KBM-7 (cell line): ENCODE measurements around the gene FEM1C.
A peak's percentile ranks its signal among the peaks of the same experiment; 100 is the strongest.

Experiments used
- DNase-seq: peaks from one replicate; pipeline ENCODE4 v3.0.0-alpha.2; 2015
- in situ Hi-C: fragments of 300-500 bp; cut with MboI; formaldehyde crosslinking; loops from 2 replicates; pipeline ENCODE4 v1.14.3; 2020; ENCODE audit warnings: low sequenced_read_pairs, low pct_unique_long_range_greater_than_20kb, mixed read lengths

FEM1C gene

DNA sequence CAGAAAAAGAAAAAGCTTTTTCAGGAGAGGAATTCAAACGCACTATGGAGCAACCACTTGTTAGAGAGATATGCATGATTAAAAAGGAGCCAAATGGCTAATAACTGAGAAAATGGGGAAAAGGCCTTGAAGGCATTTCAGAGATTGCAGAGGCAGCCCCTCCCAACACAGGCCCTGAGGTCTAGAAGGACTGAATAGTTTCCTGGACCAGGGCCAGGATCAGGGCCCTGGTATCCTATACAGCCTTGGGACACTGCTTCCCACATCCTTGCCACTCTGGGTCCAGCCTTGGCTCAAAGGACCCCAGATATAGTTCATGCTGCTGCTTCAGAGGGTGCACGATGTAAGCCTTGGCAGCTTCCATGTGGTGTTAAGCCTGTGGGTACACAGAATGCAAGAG lies 20.7 kb upstream of the FEM1C start:
- in situ Hi-C loops = loop anchor here (25.0 kb wide), 1 partner anchor 253 kb away; no protein-coding TSS in a partner anchor
- DNase-seq = no peak

DNA sequence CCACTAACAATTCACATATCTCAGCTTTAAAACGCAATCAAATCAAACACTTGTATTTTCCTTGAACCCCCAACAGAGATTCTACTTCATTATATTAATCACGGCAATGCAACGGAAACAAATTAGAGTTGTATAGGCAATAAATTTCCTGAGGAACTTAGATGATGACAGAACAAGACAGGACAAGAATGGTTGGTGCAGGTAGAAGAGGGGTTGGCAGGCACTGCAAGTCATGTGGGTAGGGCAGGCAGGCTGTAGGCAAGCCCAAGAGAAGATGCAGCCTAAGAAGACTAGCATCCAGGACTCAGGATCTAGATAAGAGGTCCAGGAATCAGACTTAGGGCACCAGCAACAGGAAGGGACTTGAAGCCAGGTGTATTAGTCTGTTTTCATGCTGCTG lies 16.6 kb upstream of the FEM1C start:
- in situ Hi-C loops = loop anchor here (25.0 kb wide), 1 partner anchor 249 kb away; no protein-coding TSS in a partner anchor
- no peak for DNase-seq

DNA sequence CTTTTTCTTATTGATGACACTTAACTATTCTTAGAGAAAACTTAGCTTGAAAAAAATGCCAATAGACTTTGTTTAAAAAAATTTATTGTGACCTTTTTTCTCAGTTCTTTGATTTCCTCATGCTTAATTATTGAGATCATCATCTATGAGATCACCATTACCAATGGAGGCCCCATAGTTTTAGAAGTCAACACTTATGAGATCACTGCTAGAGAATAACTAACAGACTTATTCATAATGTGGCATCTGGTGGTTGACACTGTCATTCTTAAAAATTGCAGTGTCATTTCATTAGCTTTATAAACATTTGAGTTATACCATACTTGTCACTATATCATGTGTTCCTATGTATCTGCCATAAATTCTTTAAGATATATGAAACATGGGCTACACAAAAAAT lies 14.9 kb upstream of the FEM1C start:
- DNase-seq = no peak
- in situ Hi-C loops = loop anchor here (25.0 kb wide), 1 partner anchor 247 kb away; no protein-coding TSS in a partner anchor

DNA sequence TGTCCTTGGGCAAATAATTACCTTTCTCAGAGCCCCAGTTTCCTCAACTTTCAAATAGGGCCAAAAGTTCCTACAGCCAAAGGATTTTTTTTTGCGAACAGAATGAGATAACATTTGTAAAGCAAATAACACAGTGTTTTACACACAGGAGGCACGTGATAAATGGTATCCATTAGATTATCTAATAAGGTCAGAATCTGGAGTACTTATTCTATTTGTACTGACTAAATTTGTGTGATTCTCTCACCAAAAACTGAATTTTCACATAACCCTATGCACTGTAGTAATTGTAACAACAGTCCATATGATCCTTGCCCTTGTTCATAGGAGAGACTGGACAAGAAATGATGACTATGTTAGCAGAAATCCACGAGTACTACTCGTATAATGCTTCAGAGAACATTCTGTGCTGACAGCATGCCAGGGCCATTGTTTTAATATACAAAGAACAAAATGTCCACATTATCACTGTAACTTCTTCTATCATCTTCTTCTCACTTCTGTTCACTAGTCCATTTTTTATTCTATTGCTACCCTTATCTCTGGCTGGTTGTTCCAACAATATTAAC lies 13.9 kb upstream of the FEM1C start:
- in situ Hi-C loops = loop anchor here (25.0 kb wide), 1 partner anchor 246 kb away; no protein-coding TSS in a partner anchor
- DNase-seq = no peak

DNA sequence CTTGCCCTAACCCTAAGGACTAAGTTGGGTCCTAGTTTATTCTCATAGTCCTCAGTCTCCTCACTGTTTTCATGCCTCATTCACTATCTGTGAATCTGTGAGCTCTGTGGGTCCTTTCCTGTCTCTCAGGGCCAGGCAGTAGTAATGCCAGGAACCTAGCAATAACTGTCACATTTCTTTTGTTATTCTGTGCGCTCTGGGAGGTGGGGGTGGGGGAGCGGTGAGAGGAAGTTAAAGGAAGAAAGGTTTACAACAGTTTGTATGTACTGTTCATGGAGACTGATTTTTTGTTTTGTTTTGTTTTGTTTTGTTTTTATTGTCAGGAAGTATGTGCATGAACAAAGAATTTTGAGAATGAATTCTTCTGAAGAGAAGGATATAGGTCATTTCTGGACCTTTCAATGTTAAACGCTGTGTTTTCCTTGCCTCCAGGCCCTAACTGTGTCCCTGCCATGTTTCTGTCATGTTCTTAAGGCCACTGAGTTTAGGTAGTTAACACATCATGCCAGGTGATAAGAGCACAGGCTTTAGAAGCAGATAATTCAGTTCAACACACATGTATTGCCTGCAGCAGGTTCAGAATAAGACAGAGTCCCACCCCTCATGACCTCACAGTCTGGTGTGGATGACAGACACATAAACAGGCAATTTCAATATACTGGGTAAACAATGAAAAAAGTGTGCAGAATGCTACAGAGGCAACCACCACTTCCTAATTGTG lies 13.3 kb upstream of the FEM1C start:
- peak; percentile 71 for DNase-seq
- in situ Hi-C loops = loop anchor here (25.0 kb wide), 1 partner anchor 246 kb away; no protein-coding TSS in a partner anchor

DNA sequence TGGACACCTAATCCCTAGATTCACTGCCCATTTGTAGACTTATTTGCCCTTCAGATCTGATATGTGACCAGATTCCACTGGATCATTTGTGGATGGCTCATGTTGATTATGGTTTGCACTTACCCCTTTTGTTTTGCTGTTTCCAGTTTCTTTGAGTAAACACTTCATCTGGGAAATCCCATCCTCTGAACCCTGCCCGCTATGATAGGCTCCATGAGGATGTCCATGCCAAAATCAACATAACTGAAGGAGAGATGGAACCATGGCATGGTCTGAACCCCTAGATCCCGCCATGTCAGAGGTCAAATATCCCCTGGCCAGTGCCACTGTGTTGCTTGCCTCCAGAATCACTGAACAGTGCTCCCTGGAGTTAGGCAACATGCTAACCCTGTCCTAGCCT lies 11.7 kb upstream of the FEM1C start:
- DNase-seq = no peak
- in situ Hi-C loops = loop anchor here (25.0 kb wide), 1 partner anchor 244 kb away; no protein-coding TSS in a partner anchor

DNA sequence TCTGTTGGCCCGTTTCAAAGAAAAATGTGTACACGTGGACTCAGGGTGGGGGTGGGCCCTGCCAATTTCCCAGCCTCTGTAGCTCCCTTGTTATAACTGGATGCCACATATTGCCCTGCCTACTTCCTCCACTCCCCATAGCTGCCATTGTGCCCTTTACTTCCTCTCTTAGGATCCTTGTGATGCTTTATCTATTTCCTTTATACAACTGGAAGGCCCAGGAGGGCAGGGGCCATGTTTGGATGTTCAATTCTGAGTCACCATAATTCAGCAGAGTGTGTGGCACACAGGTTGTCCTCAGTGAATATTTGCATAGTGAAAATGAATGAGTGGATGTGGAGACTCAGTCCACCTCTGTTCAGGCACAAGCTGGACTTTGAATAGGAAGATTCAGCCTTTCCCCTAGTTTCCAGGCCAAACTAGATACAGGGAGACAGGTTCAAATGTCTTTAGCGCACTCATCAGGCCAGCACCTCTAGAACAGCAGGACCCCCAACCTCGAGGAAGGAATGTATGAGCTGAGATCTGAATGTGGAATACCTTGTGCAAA lies 10.6 kb upstream of the FEM1C start:
- DNase-seq = no peak
- in situ Hi-C loops = loop anchor here (25.0 kb wide), 1 partner anchor 243 kb away; no protein-coding TSS in a partner anchor

DNA sequence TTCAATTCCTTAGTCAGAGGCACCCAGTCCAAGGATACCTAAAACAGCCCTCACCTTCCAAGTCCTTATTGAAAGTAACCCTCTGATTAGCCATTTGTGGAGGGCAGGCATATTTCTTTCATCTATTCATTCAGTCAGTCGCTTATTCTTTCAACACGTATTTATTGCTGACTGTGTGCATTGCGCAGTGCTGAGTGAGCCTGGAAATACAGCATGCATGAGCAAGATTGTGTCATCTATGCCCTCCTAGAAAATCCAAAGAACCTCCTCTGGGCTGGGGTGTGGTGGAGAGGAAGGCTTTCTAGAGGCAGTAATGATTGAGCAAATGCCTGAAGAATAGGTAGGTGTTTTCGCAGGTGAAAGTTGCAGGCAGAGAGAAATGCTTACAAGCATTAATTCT lies 8.5 kb upstream of the FEM1C start:
- in situ Hi-C loops = loop anchor here (25.0 kb wide), 1 partner anchor 241 kb away; no protein-coding TSS in a partner anchor
- no peak for DNase-seq

DNA sequence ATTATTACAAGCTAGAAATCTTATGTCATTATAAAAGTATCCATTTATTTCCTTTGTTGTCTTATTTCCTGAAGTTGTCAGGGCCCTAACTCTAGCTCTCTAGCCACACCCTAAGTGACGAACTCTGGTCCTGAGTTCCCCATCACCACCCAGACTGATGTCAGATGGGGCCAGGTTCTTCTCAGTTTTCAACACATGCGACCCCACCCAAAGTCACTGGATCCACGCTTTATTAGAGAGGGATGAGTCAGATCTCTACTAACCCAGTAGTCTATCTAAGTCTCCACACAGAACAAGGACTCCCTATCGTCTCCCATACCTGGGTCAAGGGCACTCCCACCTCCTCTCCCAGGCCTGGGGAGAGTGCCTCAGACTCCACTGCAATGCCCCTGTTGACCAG lies 6.8 kb upstream of the FEM1C start:
- no peak for DNase-seq
- in situ Hi-C loops = loop anchor here (25.0 kb wide), 1 partner anchor 239 kb away; no protein-coding TSS in a partner anchor

DNA sequence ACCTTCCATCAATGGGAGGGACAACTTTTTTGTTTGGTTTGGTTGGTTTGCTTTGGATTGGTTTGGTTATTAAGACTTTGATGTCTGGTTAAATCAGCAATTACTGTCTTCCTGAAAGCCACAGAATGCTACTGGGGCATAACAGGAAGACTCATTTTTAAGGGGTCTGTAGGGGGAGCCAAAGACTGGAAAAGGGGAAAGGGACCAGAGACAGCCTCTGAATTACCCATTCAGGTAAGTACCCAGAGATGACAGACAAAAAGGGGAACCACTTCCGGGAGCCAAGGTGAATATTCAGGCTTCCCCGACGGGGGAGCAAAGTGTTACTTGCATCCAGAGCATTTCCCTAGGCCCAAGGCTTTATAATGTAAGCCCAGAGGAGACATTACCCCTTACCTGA lies 4.6 kb upstream of the FEM1C start:
- peak; percentile 69 for DNase-seq
- in situ Hi-C loops = no loop called here

DNA sequence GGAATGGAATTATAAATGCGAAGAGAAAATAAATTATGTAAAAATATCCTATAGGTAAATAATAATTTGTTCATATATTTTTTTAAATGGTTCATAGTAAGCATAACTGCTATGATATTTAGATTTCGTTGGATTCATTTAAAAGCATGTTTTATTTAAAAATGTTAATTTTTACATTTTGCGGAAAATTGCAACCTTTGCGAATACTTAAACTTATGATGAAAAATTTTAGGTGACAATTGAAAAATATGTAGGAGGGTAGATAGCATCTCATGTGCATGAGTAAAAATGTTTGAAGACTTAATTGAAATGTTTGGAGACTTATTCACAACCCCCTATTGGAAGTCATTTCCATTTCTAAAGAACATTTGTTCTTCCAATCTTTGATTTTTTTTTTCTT lies 4.1 kb upstream of the FEM1C start:
- in situ Hi-C loops = no loop called here
- DNase-seq = no peak

DNA sequence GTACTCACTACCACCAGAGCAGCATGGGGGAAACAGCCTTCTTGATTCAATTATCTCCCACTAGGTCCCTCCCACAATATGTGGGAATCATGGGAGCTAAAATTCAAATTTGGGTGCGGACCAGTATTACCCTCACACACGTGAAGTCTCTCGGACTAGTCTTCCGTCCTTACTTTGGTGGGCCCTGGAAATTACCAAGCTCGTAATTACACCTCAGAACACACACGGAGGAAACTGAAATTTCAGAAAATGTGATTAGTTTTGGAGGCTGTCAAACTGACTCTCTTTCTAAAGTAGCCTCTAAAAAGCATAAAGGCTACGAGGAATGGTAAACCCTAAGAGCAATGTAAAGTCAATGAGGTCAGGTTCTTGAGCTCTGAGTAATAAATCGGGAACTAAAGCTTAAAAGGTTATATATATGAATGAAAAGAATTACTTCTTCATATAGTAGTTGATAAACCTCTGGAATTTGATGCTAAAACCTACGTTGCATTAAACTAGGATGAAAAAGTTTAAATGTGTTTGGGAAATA lies 842 bp upstream of the FEM1C start:
- in situ Hi-C loops = no loop called here
- no peak for DNase-seq

DNA sequence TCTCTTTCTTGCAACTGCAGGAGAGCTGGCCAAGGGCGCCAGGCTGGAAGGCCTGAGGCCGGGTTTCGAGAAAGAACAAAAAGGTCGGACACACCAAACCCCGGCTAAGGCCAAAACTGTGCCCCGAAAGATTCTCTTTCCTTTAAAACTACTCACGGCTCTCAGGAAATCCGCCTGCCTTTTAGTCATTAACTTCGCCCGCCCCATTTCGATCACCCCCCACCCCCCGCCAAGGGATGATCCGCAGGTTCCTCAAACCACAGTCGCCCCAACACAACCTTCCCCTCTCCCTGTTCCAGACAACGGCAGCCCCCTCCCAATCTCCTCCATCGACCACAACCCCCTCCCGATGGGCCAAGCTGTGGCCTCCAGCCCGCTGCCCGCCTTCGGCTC lies 536 bp downstream of the FEM1C start:
- peak; percentile 66 for DNase-seq
- in situ Hi-C loops = no loop called here

DNA sequence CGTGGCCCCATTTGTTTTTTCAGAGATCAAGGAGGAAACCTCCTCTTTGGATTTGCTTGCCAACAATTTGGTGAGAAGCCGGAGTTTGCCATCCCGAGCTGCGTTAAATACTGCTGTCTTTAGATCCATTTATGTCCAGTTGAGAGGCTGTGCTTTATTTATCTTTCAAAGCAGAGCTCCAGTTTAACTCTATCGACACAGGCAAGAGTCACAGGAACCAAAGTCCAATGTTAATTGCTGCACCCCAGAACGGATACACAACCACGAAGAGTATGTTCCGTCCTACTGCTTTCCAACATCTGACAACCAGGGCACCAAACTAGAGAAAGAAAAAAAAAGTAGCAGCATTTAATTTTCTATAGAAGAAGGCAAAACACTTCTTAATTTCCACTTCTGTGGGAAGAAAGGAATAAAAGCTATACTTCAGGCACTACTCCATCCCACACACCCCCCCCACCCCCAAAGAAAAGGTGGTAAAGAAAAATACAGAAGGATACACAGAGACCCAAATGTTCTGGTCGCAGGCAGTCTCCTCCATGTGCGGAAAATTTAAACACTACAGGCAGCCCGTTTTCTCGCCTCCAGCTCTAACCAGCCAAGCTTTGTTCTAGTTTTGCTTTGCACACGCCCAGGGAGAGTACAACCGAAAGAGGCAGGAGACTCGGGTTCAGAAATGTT lies 1.1 kb downstream of the FEM1C start:
- DNase-seq = peak; percentile 61

DNA sequence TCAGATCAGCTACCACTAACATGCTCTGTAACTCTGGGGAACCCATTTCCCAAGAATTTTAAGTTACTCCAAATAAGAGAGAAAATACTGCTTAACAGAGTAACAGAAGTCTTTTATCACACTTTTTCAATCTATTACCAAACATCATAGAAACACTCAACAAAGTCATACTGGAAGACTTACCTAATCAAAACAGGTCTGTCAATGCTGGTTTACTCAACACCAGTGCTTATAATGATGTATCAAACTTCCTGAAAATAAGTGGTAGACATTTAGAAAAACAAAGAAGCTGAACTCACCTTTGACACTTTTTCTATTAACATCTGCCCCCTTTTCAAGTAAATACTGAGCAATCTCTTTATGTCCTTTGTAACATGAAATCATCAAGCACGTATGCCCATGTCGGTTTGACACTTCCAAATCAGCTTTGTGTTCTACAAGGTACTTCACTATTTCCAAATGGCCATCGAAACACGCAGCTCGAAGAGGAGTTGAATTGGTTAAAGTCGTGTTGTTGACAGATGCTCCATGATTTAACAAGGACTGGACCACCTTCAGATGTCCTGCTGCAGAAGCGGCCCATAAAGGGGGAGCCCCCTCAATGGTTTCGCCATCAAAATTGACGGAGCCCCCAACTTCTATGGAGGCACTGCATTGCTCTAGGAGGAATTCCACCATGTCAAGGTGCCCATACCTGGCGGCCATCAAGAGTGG lies 1.8 kb downstream of the FEM1C start:
- in situ Hi-C loops = no loop called here
- DNase-seq = no peak

More for the DNA sequence above, 1.1 kb downstream of the FEM1C start:
- in situ Hi-C loops = no loop called here

DNA sequence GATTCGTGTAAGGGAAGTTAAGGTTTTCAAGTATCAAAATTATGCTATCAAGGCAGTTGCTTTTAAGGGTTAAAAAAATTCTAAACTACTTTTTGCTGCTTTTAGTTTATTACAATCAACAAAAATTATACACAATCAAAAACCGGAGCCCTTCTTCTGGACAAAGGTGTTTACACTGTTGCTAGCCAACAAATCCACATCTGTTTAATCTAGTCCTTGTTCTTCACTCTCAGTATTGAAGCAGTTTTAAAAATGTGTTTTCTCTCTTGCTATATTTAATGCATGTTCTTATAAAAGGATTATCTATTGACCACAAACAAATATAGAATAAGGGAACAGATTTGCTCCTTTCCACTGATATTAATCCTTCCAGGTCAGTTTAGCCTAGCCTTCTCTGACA lies 2.5 kb downstream of the FEM1C start:
- no peak for DNase-seq

DNA sequence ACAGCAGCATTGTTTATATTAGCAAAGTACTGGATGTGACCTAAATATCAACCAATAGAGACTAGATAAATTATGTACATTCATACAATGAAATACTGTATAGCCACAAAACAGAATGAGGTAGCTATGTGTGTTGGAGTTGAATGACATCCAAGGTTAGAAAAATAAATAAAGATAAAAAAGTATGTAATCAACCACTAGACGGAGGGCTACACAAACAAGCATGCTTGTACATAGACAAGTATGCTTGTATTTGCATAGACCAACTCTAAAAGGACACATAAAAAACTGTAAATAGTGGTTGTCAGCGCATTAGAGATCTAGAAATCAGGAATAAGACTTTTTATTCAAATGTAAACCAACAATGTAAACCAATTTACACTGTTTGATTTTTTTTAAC lies 3.0 kb downstream of the FEM1C start:
- in situ Hi-C loops = no loop called here
- no peak for DNase-seq

More for the DNA sequence above, 2.5 kb downstream of the FEM1C start:
- in situ Hi-C loops = no loop called here

DNA sequence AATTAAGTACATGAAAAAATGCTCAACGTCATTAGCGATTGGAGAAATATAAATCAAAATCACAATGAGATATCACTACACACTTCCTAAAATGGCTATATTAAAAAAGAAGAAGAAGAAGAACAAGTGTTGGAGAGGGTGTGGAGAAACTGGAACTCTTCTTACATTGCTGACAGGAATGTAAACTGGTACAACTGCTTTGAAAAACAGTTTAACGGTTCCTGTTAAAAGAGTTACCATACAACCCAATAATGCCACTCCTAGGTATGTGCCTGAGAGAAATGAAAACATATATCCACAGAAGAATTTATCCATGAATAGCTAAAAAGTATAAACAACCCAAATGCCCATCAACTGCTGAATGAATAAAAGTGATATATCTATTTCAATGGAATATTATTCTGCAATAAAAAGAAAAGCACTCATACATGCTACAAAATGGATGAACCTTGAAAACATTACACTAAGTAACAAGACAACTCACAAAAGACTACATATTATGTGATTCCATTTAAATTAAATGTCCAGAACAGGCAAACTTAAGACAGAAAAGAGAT lies 9.0 kb downstream of the FEM1C start:
- in situ Hi-C loops = no loop called here
- no peak for DNase-seq

DNA sequence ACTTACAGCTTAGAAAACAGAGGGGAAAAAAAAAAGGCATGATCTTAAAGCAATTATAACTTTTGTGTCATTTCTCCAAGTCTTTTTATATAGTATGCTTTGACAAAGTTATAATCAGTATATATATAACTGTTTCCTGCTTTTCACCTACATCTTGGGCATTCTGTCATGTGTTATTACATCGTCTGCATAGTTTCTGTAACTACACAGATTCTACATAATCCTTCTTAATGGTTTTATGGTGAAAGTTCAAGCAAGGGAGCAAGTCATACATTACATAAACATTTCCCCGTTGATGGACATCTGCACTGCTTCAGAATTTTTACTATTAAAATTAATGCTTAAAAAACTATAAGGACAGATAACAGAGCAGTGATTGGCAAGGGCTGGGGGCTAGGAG lies 12.1 kb downstream of the FEM1C start:
- DNase-seq = no peak
- in situ Hi-C loops = no loop called here
